Panc1 (cell line): Measurements from ENCODE around the gene EP300. TPM values are rescaled to one million over a fixed set of nuclear protein-coding genes. Genes with fewer than 3 reads are reported as not detected.

Source experiments
- ATAC-seq: fragments of 200-7000 bp; cut with Tn5 transposase; 2 replicates; pipeline ENCODE4 v1.9.1; 2020; ENCODE audit warnings: mild to moderate bottlenecking, moderate library complexity
- BruUV-seq: library from RNA; stranded (reverse); fragments of 400-500 nt; replicated peaks from 2 replicates; lab custom pipeline; 2021; lab: Mats Ljungman, UMichigan
- CTCF ChIA-PET: fragments of 300-600 bp; sonication (Branson Sonifier 250); formaldehyde crosslinking; loops from one replicate; lab custom pipeline; 2022; ENCODE audit warnings: antibody characterized with exemption; lab: Charles Lee
- POLR2A ChIA-PET: fragments of 300-600 bp; sonication (Branson Sonifier 250); formaldehyde crosslinking; loops from one replicate; lab custom pipeline; 2022; ENCODE audit warnings: antibody characterized with exemption; lab: Charles Lee
- DNase-seq: peaks from one replicate; pipeline ENCODE4 v3.0.0-alpha.2; 2010; ENCODE audit warnings: low read depth, low spot score
- H3K27ac ChIP-seq: 2 replicates; pipeline ENCODE4 v1.5.1; 2011; ENCODE audit warnings: mild to moderate bottlenecking, low read length, inconsistent platforms
- H3K27me3 ChIP-seq: fragments of 200-500 bp; sonication (Bioruptor generic); 2 replicates; pipeline ENCODE4 v1.6.0; 2014; ENCODE audit warnings: low read length, inconsistent platforms; ENCODE audit not compliant: control insufficient read depth, insufficient read depth
- H3K36me3 ChIP-seq: fragments of 200-500 bp; sonication (Bioruptor generic); 2 replicates; pipeline ENCODE4 v1.5.1; 2014; ENCODE audit warnings: inconsistent platforms, mild to moderate bottlenecking, low read length, moderate library complexity; ENCODE audit not compliant: control insufficient read depth, insufficient read depth
- H3K4me1 ChIP-seq: 2 replicates; pipeline ENCODE4 v1.5.1; 2011; ENCODE audit warnings: inconsistent platforms, mild to moderate bottlenecking, low read length, moderate library complexity; ENCODE audit not compliant: control insufficient read depth, insufficient read depth
- H3K4me3 ChIP-seq, 2 experiments: 2 replicates each; pipeline ENCODE4 v1.5.1; 2011 to 2012; ENCODE audit warnings: low read depth in 2 of 2, low read length in 2 of 2, mild to moderate bottlenecking in 2 of 2, inconsistent platforms in 1 of 2, moderate library complexity in 1 of 2
- H3K9me3 ChIP-seq: fragments of 200-500 bp; sonication (Bioruptor generic); 2 replicates; pipeline ENCODE4 v1.5.1; 2014; ENCODE audit warnings: low read depth, mild to moderate bottlenecking, inconsistent platforms, low read length, moderate library complexity; ENCODE audit not compliant: control insufficient read depth, insufficient read depth
- CTCF ChIP-seq: fragments of 450-650 bp; IDR thresholded peaks from 2 replicates; pipeline ENCODE4 v1.5.1; 2017; ENCODE audit warnings: mild to moderate bottlenecking
- POLR2AphosphoS5 ChIP-seq: IDR thresholded peaks from 2 replicates; pipeline ENCODE4 v1.6.1; 2012; ENCODE audit warnings: mild to moderate bottlenecking, low read depth, low read length, moderate library complexity
- REST ChIP-seq, 2 experiments: IDR thresholded peaks; 2 replicates each; pipeline ENCODE4 v1.6.1; 2011 to 2012; ENCODE audit warnings: low read depth in 2 of 2, control low read depth in 1 of 2, low read length in 1 of 2, mild to moderate bottlenecking in 1 of 2, moderate library complexity in 1 of 2; ENCODE audit not compliant: insufficient read depth in 1 of 2
- SIN3A ChIP-seq: IDR thresholded peaks from 2 replicates; pipeline ENCODE4 v1.6.1; 2012; ENCODE audit warnings: low read depth, mild to moderate bottlenecking, low read length, moderate library complexity, borderline replicate concordance; ENCODE audit not compliant: insufficient read depth
- TCF7L2 ChIP-seq: IDR thresholded peaks from 2 replicates; pipeline ENCODE4 v1.6.1; 2011; ENCODE audit warnings: mild to moderate bottlenecking, low read depth, low read length, inconsistent platforms
- in situ Hi-C: cut with HindIII; loops from 2 replicates; pipeline ENCODE4 v1.10.0; 2016; ENCODE audit warnings: low sequenced_read_pairs, low pct_unique_long_range_greater_than_20kb
- intact Hi-C: fragments of 100-400 bp; cut with micrococcal nuclease; formaldehyde crosslinking; loops from one replicate; pipeline ENCODE4 v1.10.0; 2022; ENCODE audit not compliant: unreplicated experiment
- total RNA-seq: library from RNA; stranded (reverse); gene quantifications from one replicate; pipeline ENCODE4 v1.2.1, GENCODE V29; 2021; ENCODE audit not compliant: unreplicated experiment

EP300 gene
- total RNA-seq, 1 experiment from 2014 or later: 46.8 TPM

GRCh38 chr22:41171996-41172395 is 79.6 kb downstream of the EP300 start:
- Histone ChIP-seq H3K4me3 (no peak overlapping the region), H3K4me1 (no peaks in the 10 kb centered on the region), H3K9me3 (no peaks in the 10 kb centered on the region), H3K36me3 (peaks cover 38% of the 10 kb centered on the region), H3K27ac (no peak overlapping the region), H3K27me3 (no peaks in the 10 kb centered on the region)
- in situ Hi-C loops (no loop called here), intact Hi-C loops (no loop called here)
- ChIA-PET POLR2A (interaction anchor here (0.5 kb wide), 1 partner anchor 128 kb away, joined by 3 read pairs; no protein-coding TSS in a partner anchor), CTCF (no interaction called here)
- no peak for ATAC-seq
- DNase-seq: no peak
- no TSS peak for BruUV-seq
- TF ChIP-seq POLR2AphosphoS5: no peak
- no peak for TF ChIP-seq CTCF
- no peak for TF ChIP-seq REST (IDR thresholded peaks at IDR 0.05; ENCODE audit: insufficient read depth in 1 of 2, low read depth in 2 of 2, low read length in 1 of 2)
- no peak for TF ChIP-seq SIN3A
- no peak for TF ChIP-seq TCF7L2

GRCh38 chr22:41175546-41175945 is 83.2 kb downstream of the EP300 start:
- intact Hi-C loops (no loop called here), in situ Hi-C loops (no loop called here)
- ChIA-PET POLR2A (no interaction called here), CTCF (no interaction called here)
- H3K36me3 ChIP-seq: peaks cover 21% of the 10 kb centered on the region
- TF ChIP-seq SIN3A: no peak
- TF ChIP-seq REST (IDR thresholded peaks at IDR 0.05; ENCODE audit: insufficient read depth in 1 of 2, low read depth in 2 of 2, low read length in 1 of 2): no peak
- TF ChIP-seq CTCF: no peak
- BruUV-seq: no TSS peak
- H3K27ac ChIP-seq: no peak overlapping the region
- DNase-seq (no peak), ATAC-seq (no peak)
- H3K4me1 ChIP-seq: no peaks in the 10 kb centered on the region
- no peaks in the 10 kb centered on the region for H3K27me3 ChIP-seq
- no peaks in the 10 kb centered on the region for H3K9me3 ChIP-seq
- H3K4me3 ChIP-seq: no peak overlapping the region
